GM10248 (cell line): ENCODE measurements around the gene PSMD13.

Experiments
- CTCF ChIA-PET: fragments of 300-600 bp; sonication (Branson Sonifier 250); formaldehyde crosslinking; extraction: SDS; loops from one replicate; lab custom pipeline; 2021; ENCODE audit warnings: antibody characterized with exemption; lab: Yijun Ruan, JAX
- POLR2A ChIA-PET: fragments of 350-650 bp; sonication (Branson Sonifier 250); formaldehyde crosslinking; extraction: SDS; loops from one replicate; lab custom pipeline; 2020; ENCODE audit warnings: antibody characterized with exemption; lab: Yijun Ruan, JAX
- DNase-seq: peaks from one replicate; pipeline ENCODE4 v3.0.0; 2012; ENCODE audit errors: extremely low spot score
- CTCF ChIP-seq: IDR thresholded peaks from 2 replicates; pipeline ENCODE4 v1.5.1; 2012; ENCODE audit warnings: mild to moderate bottlenecking, low read depth; ENCODE audit errors: extremely low read depth, missing control alignments, control extremely low read depth

PSMD13 gene

GRCh38 chr11:291281-292210 lies 54.8 kb downstream of the PSMD13 start:
- ChIA-PET CTCF (interaction anchor here (1.1 to 1.3 kb wide), 2 partner anchors 9 to 26 kb away, joined by 3 read pairs; no protein-coding TSS in a partner anchor), POLR2A (no interaction called here)
- TF ChIP-seq CTCF, result no peak
- no peak for DNase-seq

GRCh38 chr11:292211-293121 lies 55.7 kb downstream of the PSMD13 start:
- no peak for TF ChIP-seq CTCF
- DNase-seq, result no peak
- ChIA-PET CTCF (no interaction called here), POLR2A (no interaction called here)

GRCh38 chr11:293271-293851 lies 56.6 kb downstream of the PSMD13 start:
- DNase-seq, result no peak
- no peak for TF ChIP-seq CTCF
- CTCF ChIA-PET, result interaction anchor here (1.2 to 2.8 kb wide), 3 partner anchors 12 to 43 kb away, joined by 3 to 10 read pairs (median 7); no protein-coding TSS in a partner anchor
- POLR2A ChIA-PET, result no interaction called here

- no peak for DNase-seq
- CTCF ChIA-PET, result interaction anchor here (1.2 to 2.8 kb wide), 3 partner anchors 12 to 43 kb away, joined by 3 to 10 read pairs (median 7); no protein-coding TSS in a partner anchor
- POLR2A ChIA-PET, result interaction anchor here (0.6 kb wide), 1 partner anchor 83 kb away, joined by 8 read pairs; no protein-coding TSS in a partner anchor
These were observed 57.3 kb downstream of the PSMD13 start for GRCh38 chr11:293852-294661.

DNA sequence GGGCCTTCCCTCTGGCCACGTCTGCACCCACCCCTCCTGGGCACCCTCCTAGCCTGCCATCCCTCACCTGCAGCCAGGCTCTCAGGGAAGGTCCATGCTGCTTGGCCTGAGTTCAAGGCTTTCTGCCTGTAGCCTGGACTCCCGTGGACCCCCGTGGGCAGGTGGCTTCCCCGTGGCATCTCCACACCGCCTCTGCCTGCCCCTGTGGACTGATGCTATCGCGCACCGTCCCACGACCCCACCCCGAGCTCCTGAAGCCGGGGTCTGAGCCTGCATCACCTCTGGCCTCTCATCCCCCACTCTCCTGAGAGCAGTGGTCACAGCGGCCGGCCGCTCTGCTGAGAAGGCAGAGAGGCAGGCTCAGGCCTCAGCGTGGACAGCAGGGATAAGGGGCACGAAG lies 58.0 kb downstream of the PSMD13 start:
- ChIA-PET POLR2A (no interaction called here), CTCF (interaction anchor here (1.2 to 2.8 kb wide), 3 partner anchors 11 to 44 kb away, joined by 3 to 10 read pairs (median 7); no protein-coding TSS in a partner anchor)
- DNase-seq, result no peak
- TF ChIP-seq CTCF, result no peak

More at GRCh38 chr11:293852-294661, 57.3 kb downstream of the PSMD13 start:
- no peak for TF ChIP-seq CTCF
